AG04450 (cell line): ENCODE data around the gene CYB5A. TPM values are rescaled to one million over a fixed set of nuclear protein-coding genes. Genes with fewer than 3 reads are reported as not detected.
"Not testable (repeated sequence)": the region's sequence is repeated elsewhere in the genome, so short reads cannot be mapped to it uniquely, and the experiment has no call there.

Experiments used
- CTCF ChIA-PET: fragments of 300-600, 350-600 bp; formaldehyde crosslinking; extraction: SDS; loops from one replicate; lab custom pipeline; 2022; ENCODE audit warnings: antibody characterized with exemption, inconsistent platforms; lab: Charles Lee
- POLR2A ChIA-PET: fragments of 350-600 bp; formaldehyde crosslinking; extraction: SDS; loops from one replicate; lab custom pipeline; 2021; ENCODE audit warnings: antibody characterized with exemption, inconsistent platforms; lab: Yijun Ruan, JAX
- DNase-seq: peaks from one replicate; pipeline ENCODE4 v3.0.0-alpha.2; 2011; ENCODE audit warnings: low read depth, low spot score
- H3K27ac ChIP-seq: one replicate; pipeline ENCODE4 v1.5.1; 2012; ENCODE audit warnings: low read depth, low read length, control low read depth
- H3K27me3 ChIP-seq: one replicate; pipeline ENCODE4 v1.6.0; 2012; ENCODE audit warnings: low read length; ENCODE audit not compliant: control insufficient read depth, insufficient read depth
- H3K4me3 ChIP-seq: 2 replicates; pipeline ENCODE4 v1.5.1; 2011; ENCODE audit warnings: mild to moderate bottlenecking, low read depth, low read length, control low read depth
- H3K9me3 ChIP-seq: 2 replicates; pipeline ENCODE4 v1.5.1; 2012; ENCODE audit warnings: low read length; ENCODE audit not compliant: control insufficient read depth, insufficient read depth
- polyA plus RNA-seq: library from polyadenylated mRNA; depleted of rRNA; stranded (reverse); fragments of >200 nt; gene quantifications from 2 replicates; pipeline ENCODE4 v1.2.3, GENCODE V29; 2011
- TF ChIP-seq, protein P1 (sequence below): IDR thresholded peaks from 2 replicates; pipeline ENCODE4 v1.5.1; 2011; ENCODE audit warnings: low read depth, low read length, control low read depth, inconsistent platforms

CYB5A gene
- polyA plus RNA-seq, 1 experiment, result 95.2 TPM

DNA sequence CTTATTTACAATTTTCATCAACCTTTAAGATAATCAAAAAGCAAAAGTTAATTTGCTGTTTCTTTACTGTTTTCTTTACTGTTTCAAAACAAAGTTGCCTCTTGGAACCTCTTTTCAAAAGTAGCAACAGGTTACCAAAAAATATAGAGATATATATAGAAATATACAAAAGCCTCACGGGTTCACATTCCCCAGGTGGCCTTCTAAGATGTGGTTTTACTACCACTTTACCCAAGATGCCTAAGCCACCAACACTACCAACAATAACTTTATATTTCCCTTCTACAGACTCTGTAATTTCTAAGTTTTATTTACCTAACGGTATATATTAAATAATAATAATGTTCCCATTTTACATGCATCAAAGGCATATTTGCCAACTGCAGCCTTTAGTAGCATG is 4.9 kb downstream of the CYB5A start:
- ChIA-PET CTCF (no interaction called here), POLR2A (no interaction called here)
- no peak overlapping the region for H3K27ac ChIP-seq
- no peaks in the 10 kb centered on the region for H3K27me3 ChIP-seq
- peaks cover 5% of the 10 kb centered on the region; the same call in 1 of the 2 replicates for H3K9me3 ChIP-seq
- TF ChIP-seq, protein P1, sequence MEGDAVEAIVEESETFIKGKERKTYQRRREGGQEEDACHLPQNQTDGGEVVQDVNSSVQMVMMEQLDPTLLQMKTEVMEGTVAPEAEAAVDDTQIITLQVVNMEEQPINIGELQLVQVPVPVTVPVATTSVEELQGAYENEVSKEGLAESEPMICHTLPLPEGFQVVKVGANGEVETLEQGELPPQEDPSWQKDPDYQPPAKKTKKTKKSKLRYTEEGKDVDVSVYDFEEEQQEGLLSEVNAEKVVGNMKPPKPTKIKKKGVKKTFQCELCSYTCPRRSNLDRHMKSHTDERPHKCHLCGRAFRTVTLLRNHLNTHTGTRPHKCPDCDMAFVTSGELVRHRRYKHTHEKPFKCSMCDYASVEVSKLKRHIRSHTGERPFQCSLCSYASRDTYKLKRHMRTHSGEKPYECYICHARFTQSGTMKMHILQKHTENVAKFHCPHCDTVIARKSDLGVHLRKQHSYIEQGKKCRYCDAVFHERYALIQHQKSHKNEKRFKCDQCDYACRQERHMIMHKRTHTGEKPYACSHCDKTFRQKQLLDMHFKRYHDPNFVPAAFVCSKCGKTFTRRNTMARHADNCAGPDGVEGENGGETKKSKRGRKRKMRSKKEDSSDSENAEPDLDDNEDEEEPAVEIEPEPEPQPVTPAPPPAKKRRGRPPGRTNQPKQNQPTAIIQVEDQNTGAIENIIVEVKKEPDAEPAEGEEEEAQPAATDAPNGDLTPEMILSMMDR, result no peak
- H3K4me3 ChIP-seq, result no peak overlapping the region
- no peak for DNase-seq

DNA sequence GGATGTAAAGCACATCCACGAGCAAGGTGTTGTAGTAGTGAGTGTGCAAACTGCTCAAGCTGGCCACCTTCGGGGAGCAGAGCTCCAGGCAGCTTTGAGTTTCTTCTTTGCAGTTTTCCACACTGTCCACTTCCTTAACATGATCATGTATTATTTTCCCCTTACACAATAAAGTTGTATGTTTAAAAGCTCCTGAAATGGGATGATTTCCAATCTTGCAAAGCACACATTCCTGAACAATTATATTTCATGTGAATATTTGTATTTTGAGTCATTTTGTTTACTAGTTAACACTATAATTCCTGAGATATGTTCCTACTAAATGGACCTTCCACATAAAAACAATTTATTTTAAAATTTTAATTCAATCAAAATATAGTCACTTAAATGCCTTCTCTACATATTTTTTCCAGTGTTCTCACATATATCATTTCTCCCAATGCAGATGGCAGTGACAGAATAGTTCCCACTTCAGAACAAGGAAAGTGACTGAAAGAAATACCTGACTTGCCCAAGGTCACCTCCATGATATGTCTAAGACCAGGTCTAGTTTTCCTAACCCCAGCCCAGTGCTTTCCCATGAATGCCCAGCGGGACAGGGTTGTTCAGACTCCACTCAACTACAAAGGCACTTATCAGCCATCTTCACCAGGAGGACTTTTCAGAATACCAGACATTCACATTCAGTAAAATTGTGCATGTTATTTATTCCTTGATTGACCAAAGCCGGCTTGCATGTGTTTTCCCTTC is 5.5 kb downstream of the CYB5A start:
- Histone ChIP-seq H3K4me3 (no peak overlapping the region), H3K9me3 (no peaks in the 10 kb centered on the region; the same call in 1 of the 2 replicates), H3K27ac (no peak overlapping the region), H3K27me3 (no peaks in the 10 kb centered on the region)
- ChIA-PET POLR2A (no interaction called here), CTCF (no interaction called here)
- TF ChIP-seq, protein P1, result no peak
- DNase-seq, result no peak

DNA sequence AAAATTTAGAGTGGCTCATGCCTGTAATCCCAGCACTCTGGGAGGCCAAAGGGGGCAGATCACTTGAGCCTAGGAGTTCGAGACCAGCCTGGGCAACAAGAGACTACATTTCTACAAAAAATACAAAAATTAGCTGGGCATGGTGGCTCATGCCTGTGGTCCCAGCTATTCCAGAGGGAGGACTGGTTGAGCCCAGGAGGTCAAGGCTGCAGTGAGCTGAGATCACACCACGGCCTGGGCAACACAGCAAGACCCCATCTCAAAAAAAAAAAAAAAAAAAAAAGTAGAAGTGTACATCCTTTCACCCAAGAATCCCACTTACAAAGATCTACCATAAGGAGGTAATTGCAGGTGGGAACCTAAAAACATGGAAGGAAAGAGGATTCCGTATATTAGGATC is 6.2 kb downstream of the CYB5A start:
- DNase-seq, POLR2A ChIA-PET, H3K9me3 ChIP-seq, H3K27me3 ChIP-seq, H3K27ac ChIP-seq, H3K4me3 ChIP-seq: not testable (repeated sequence)
- CTCF ChIA-PET, result interaction anchor here (0.9 kb wide), 1 partner anchor 88 kb away, joined by 3 read pairs; no protein-coding TSS in a partner anchor

DNA sequence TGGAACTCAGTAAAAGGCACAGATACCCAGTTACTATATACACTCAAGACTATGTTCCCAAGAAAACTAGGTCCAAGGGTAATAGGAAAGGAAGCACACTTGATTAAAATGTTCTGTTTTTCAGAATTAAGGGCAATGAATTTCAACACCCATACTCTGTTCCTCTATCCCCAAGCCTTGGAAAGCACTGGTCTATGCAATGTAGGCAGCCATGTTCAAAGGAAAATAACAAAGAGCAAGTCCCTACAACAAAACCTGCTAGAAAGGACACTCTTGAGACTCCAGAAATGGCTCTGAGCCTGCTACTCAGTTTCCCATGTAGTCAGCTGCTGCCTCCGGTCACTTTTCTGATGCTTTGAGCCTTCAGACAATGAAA is 6.8 kb downstream of the CYB5A start:
- ChIA-PET CTCF (interaction anchor here (0.9 kb wide), 1 partner anchor 88 kb away, joined by 3 read pairs; no protein-coding TSS in a partner anchor), POLR2A (no interaction called here)
- no peak overlapping the region for H3K4me3 ChIP-seq
- no peak for DNase-seq
- H3K27me3 ChIP-seq, result no peaks in the 10 kb centered on the region
- no peak overlapping the region for H3K27ac ChIP-seq
- TF ChIP-seq, protein P1, result no peak
- no peaks in the 10 kb centered on the region for H3K9me3 ChIP-seq

DNA sequence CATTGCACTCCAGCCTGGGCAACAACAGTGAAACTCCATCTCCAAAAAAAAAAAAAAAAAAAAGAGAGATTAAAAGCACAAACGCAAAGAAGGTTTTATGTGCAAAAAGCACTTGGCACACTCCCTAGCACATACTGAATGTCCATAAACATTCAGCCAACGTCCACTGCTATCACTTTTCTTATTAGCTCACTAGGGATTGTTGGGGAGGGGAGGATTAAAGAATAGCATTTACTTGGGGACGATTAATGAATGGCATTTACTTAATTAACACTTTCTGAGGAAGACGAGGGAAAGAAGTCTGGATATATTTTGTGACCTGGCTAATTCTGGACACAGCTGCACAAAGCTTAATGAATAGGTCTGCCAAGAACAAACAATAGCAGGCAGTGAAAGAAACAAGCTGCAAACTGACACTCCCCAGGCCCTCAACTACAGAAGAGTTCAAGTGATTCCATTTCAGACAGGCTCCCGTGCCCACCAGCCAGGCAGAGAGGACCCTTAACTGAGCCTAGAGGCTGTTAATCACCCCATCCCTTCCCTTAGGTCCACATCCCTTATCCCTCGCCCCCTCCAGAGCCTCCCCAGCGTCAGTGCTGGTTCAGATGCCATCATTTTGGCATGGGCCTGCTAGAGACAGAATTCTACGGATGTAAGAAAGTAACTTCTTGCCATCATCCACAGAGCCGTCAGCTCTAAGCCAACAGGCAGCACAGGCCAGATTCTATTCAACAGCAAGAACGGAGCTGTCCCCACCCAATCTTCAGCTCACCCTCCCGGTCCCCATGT is 7.4 kb downstream of the CYB5A start:
- ChIA-PET CTCF (interaction anchor here (0.9 kb wide), 1 partner anchor 87 kb away, joined by 3 read pairs; no protein-coding TSS in a partner anchor), POLR2A (no interaction called here)
- TF ChIP-seq, protein P1, result no peak
- Histone ChIP-seq H3K27ac (no peak overlapping the region), H3K9me3 (no peaks in the 10 kb centered on the region), H3K4me3 (no peak overlapping the region), H3K27me3 (no peaks in the 10 kb centered on the region)
- DNase-seq, result no peak
